Activated naive CD8-positive, alpha-beta T cell treated with anti-CD3 and anti-CD28 coated beads, Interleukin-2, amount 10 ng/mL, durations not matched to agents 7 days and 5 days (primary cell): ENCODE results near the gene IWS1. TPM values are rescaled to one million over a fixed set of nuclear protein-coding genes. Genes with fewer than 3 reads are reported as not detected.
"Not testable (repeated sequence)": the region's sequence is repeated elsewhere in the genome, so short reads cannot be mapped to it uniquely, and the experiment has no call there.

Source experiments
- ATAC-seq: fragments of 150-1000 bp; cut with Tn5 transposase; one replicate; pipeline ENCODE4 v1.10.0; 2021; ENCODE audit warnings: low read depth, moderate library complexity
- POLR2A ChIA-PET: fragments of 350-600 bp; sonication (Branson Sonifier 250); formaldehyde crosslinking; loops from one replicate; lab custom pipeline; 2021; ENCODE audit warnings: antibody characterized with exemption; lab: Charles Lee
- DNase-seq: peaks from one replicate; pipeline ENCODE4 v3.0.0; 2021
- H3K27ac Mint-ChIP-seq: one replicate; pipeline ENCODE4 v1.8.0; 2022; ENCODE audit warnings: mild to moderate bottlenecking, mixed read lengths
- H3K27me3 Mint-ChIP-seq: one replicate; pipeline ENCODE4 v1.8.0; 2022; ENCODE audit warnings: mild to moderate bottlenecking, moderate library complexity, mixed read lengths
- H3K36me3 Mint-ChIP-seq: one replicate; pipeline ENCODE4 v1.8.0; 2021; ENCODE audit warnings: mild to moderate bottlenecking, mixed read lengths
- H3K4me1 Mint-ChIP-seq: one replicate; pipeline ENCODE4 v1.8.0; 2021; ENCODE audit warnings: mixed read lengths
- H3K4me3 Mint-ChIP-seq: one replicate; pipeline ENCODE4 v1.8.0; 2022; ENCODE audit warnings: mild to moderate bottlenecking, moderate library complexity, mixed read lengths
- H3K9me3 Mint-ChIP-seq: one replicate; pipeline ENCODE4 v1.8.0; 2021; ENCODE audit warnings: mixed read lengths
- total RNA-seq, 2 experiments: library from RNA; stranded (reverse); gene quantifications; one replicate each; pipeline ENCODE4 v1.2.3, GENCODE V29; 2021

Gene IWS1
- total RNA-seq, 2 experiments from 2014 or later, result 53.1 to 59.6 TPM

DNA sequence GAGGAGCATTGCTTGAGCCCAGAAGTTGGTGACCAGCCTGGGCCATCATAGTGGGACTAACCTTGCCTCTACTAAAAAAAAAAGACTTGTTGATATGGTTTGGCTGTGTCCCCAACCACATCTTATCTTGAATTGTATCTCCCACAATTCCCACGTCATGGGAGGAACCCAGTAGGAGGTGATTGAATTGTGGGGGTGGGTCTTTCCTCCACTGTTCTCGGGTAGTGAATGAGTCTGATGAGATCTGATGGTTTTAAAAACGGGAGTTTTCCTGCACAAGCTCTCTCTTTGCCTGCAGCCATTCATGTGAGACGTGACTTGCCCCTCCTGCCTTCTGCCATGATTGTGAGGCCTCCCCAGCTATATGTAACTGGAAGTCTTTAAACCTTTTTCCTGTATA, 61.0 kb downstream of the IWS1 start:
- POLR2A ChIA-PET, result no interaction called here
- Mint-ChIP-seq H3K4me3 (no peak overlapping the region), H3K36me3 (peaks cover 12% of the 10 kb centered on the region), H3K9me3 (no peaks in the 10 kb centered on the region), H3K27ac (no peak overlapping the region), H3K27me3 (no peaks in the 10 kb centered on the region), H3K4me1 (peaks cover 7% of the 10 kb centered on the region)
- DNase-seq, result no peak
- ATAC-seq, result no peak

DNA sequence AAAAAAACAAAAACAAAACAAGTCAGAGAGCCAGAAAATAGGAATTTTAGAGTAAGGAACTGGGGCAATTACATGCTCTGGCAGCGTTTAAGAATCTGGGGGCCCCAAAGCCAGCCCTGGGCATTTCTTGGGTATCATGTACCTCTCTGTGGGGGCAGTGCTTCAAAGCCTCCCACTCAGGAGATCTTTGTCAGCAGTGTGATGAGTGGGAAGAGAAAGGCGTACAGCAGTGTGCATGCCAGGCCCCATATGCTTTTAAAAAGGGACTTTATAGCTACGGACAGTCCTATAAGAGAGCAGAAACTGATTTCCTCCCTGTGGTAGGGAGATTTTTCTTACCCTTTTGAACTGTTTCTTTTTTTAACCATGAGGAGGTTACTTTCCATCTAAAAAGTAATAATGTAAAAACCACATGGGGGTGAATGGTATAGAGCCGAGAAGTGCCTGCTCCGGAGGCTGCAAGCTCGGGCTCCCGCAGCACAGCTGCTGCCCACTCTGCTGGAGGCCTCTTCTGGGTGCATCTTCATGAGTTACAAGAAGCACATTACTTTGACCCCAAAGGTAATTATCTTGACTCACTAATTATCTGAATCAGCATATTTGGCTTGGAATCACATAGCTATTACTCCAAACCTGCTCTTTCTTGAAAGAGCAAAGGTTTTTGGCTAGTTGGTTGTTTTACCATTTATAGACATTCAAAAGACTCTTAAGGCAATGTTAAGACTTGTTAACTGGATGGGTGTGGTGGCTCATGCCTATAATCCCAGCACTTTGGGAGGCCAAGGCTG, 61.6 kb downstream of the IWS1 start:
- H3K36me3 Mint-ChIP-seq, result peaks cover 12% of the 10 kb centered on the region
- ATAC-seq, result no peak
- no peak for DNase-seq
- POLR2A ChIA-PET, result no interaction called here
- H3K27me3 Mint-ChIP-seq, result no peaks in the 10 kb centered on the region
- H3K4me3 Mint-ChIP-seq, result no peak overlapping the region
- H3K27ac Mint-ChIP-seq, result no peak overlapping the region
- no peaks in the 10 kb centered on the region for H3K9me3 Mint-ChIP-seq
- peaks cover 7% of the 10 kb centered on the region for H3K4me1 Mint-ChIP-seq

DNA sequence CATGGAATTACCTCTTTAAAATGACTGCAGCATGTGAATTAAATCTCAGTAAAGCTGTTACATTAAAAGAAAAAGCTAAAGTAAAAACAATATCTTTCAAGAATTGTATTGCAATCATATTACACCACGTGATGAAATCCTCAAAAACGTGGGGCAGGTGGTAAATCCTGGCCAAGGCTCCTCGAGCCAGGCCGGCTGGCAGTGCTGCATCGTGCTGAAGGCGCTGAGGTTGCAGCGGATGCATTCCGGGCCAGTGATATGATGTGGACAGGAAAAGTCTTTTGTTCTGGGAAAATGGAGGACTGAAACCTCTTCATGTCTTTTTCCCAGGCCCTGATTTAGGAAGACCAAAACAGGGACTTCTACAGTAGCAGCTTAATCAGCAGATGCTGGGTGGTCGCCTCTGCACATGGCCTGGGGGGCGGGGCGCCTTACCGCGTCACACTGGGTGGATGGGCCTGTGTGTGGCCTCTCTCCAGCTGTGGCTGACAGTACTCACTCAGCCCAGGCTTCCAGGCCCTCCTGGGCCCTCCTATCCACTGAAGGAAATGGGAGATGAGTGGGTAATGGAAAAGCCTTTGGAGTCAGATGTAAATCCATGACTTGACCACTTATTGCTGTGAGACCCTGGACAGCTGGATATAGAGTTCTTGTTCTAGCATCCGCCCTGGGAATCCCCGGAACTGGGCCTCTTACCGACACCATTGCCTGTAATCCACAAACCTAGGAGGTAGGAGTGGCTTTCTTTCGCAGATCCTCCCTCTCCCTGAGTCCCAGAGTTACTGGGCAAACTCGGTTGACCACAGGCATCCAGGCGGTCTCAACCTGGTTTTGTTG, 62.9 kb downstream of the IWS1 start:
- no peak overlapping the region for H3K4me3 Mint-ChIP-seq
- H3K36me3 Mint-ChIP-seq, result peaks cover 15% of the 10 kb centered on the region
- ATAC-seq (no peak), DNase-seq (no peak)
- H3K9me3 Mint-ChIP-seq, result no peaks in the 10 kb centered on the region
- no peak overlapping the region for H3K27ac Mint-ChIP-seq
- no peaks in the 10 kb centered on the region for H3K27me3 Mint-ChIP-seq
- POLR2A ChIA-PET, result no interaction called here
- H3K4me1 Mint-ChIP-seq, result peaks cover 7% of the 10 kb centered on the region

- Mint-ChIP-seq H3K4me1 (peaks cover 7% of the 10 kb centered on the region), H3K27me3 (no peaks in the 10 kb centered on the region), H3K4me3 (no peak overlapping the region), H3K36me3 (peaks cover 12% of the 10 kb centered on the region), H3K9me3 (no peaks in the 10 kb centered on the region), H3K27ac (no peak overlapping the region)
- DNase-seq (no peak), ATAC-seq (no peak)
- POLR2A ChIA-PET, result no interaction called here
Observed at GRCh38 chr2:127462461-127462860, 63.8 kb downstream of the IWS1 start.

- H3K27ac Mint-ChIP-seq, result no peak overlapping the region
- no peak for DNase-seq
Observed at GRCh38 chr2:127456960-127457359, 69.3 kb downstream of the IWS1 start.

DNA sequence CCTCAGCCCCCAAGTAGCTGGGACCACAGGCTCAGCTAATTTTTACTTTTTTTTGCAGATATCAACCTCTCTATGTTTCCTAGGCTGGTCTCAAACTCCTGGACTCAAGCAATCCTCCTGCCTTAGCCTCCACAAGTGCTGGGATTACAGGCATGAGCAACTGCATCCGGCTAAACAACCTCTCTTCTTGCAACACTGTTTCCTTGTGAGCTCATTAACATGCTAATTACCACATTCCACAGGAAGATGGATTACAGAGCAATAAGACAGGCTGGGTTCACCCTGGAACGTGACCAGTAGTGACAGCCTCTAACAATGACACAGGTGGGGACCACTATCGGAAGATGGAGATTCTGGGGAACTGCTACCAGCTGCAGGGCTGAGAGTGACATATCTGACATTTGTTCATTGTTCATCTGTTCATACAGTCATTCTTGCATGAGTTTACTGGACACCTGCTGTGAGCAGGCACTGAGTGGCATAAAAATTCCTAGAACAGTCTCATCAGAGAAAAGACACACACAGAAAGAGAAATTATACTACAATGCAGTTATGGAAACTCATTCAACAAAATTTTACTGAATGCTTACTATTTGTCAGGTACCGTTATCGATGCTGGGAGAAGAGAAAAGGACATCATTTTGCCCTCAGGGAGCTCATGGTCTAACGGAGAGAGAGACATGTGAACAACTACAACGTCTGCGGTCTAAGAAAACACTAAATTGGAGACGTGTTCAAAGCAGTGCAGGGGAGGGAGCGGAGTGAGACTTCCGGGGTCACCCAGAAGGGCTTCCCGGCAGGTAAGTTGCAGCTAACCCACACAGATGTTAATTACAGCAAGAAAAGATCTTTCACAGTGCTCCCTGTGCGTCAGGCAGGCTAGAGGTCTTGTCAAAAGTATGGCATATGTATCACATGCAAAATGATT, 70.5 kb downstream of the IWS1 start:
- peaks cover 1% of the 10 kb centered on the region for H3K4me1 Mint-ChIP-seq
- peaks cover 3% of the 10 kb centered on the region for H3K36me3 Mint-ChIP-seq
- ATAC-seq, result no peak
- no peak for DNase-seq
- H3K27me3 Mint-ChIP-seq, result no peaks in the 10 kb centered on the region
- no peak overlapping the region for H3K4me3 Mint-ChIP-seq
- no peak overlapping the region for H3K27ac Mint-ChIP-seq
- POLR2A ChIA-PET, result no interaction called here
- H3K9me3 Mint-ChIP-seq, result no peaks in the 10 kb centered on the region

More at GRCh38 chr2:127456960-127457359, 69.3 kb downstream of the IWS1 start:
- no peaks in the 10 kb centered on the region for H3K9me3 Mint-ChIP-seq
- H3K4me3 Mint-ChIP-seq, result no peak overlapping the region
- H3K27me3 Mint-ChIP-seq, result no peaks in the 10 kb centered on the region
- POLR2A ChIA-PET, result no interaction called here
- no peak for ATAC-seq
- H3K4me1 Mint-ChIP-seq, result peaks cover 1% of the 10 kb centered on the region
- peaks cover 4% of the 10 kb centered on the region for H3K36me3 Mint-ChIP-seq

DNA sequence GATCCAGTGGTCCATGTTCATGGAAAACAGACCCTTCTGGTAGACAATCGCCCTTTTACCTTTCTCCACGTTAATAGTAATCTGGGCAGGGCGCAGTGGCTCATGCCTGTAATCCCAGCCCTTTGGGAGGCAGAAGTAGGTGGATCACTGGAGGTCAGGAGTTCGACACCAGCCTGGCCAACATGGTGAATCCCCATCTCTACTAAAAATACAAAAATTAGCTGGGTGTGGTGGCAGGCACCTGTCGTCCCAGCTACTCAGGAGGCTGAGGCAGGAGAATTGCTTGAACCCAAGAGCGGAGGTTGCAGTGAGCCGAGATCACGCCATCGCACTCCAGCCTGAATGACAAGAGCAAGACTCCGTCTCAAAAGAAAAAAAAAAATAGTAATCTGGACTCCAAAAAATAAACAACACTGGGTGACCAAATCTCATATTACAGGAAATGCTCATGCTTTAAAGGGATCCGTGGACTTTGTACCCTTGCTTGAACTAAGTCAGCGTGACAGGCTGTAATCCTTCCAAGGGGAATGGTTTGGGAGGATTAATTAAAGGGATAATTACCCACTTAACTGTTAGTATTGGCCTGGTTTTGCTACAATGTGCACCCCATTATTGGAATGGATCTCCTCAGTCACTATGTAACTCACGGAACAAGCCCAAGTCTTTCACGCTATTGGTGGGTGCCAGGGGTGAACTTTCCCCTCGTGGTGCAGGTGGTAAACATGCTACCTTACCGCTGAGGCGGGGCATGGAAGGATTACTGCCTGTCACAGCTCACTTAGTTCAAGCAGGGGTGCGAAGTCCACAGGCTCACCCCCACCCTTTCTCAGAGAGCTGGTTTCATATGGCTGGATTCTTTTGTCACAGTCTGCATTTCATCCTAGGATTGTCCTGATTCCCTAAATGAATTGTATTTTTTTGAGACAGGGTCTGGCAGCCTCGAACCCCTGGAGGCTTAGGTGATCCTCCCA, 71.4 kb downstream of the IWS1 start:
- POLR2A ChIA-PET, result no interaction called here
- Mint-ChIP-seq H3K36me3 (peaks cover 3% of the 10 kb centered on the region), H3K27ac (no peak overlapping the region), H3K4me3 (no peak overlapping the region), H3K27me3 (no peaks in the 10 kb centered on the region), H3K9me3 (no peaks in the 10 kb centered on the region), H3K4me1 (peaks cover 1% of the 10 kb centered on the region)
- DNase-seq, result no peak
- no peak for ATAC-seq

DNA sequence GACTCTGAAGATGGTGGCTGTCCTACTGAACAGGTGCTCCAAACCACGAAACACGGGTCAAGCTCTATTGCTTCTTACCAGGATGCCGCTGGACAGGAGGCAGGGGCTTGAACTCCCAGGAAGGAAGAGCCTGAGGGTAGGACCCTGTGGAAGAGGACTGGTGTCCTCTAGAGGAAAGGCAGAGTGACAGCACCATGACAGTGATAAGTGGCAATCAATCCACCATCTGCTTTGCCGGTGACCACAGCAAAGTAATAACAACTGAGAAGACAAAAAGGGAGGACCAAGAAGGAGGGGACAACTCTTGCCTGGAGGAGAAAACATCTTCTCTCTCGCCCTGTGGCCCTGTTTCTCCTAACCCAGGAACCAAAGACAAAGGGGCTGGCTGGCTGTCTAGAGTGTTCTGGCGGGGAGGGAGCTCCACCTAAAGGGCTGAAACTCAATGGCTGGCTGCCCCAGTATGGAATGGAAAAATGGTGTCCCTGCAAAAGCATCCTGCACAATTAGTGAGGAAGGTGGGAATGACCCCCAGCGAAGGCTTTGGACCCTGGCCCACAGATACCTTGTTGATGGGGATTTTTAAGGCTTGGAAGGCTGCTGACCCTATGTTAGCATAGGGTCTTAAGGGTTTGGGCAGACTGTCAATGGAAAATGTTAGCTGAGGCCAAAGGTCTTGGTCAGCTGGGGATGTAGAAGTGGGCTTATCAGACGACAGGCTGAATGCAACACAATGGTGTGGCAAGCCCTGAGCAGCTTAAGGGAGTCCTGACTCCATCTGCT, 72.7 kb downstream of the IWS1 start:
- peaks cover 1% of the 10 kb centered on the region for H3K4me1 Mint-ChIP-seq
- DNase-seq, result no peak
- no peaks in the 10 kb centered on the region for H3K9me3 Mint-ChIP-seq
- H3K27ac Mint-ChIP-seq, result no peak overlapping the region
- no peaks in the 10 kb centered on the region for H3K27me3 Mint-ChIP-seq
- H3K36me3 Mint-ChIP-seq, result peaks cover 4% of the 10 kb centered on the region
- no peak overlapping the region for H3K4me3 Mint-ChIP-seq
- ATAC-seq, result no peak
- POLR2A ChIA-PET, result no interaction called here

GRCh38 chr2:127453013-127453391, 73.3 kb downstream of the IWS1 start:
- Mint-ChIP-seq H3K27ac (no peak overlapping the region), H3K4me3 (no peak overlapping the region), H3K4me1 (peaks cover 1% of the 10 kb centered on the region), H3K36me3 (peaks cover 4% of the 10 kb centered on the region), H3K9me3 (no peaks in the 10 kb centered on the region), H3K27me3 (no peaks in the 10 kb centered on the region)
- POLR2A ChIA-PET, result no interaction called here
- DNase-seq (no peak), ATAC-seq (no peak)

- H3K27me3 Mint-ChIP-seq, DNase-seq, H3K36me3 Mint-ChIP-seq: not testable (repeated sequence)
Observed at GRCh38 chr2:127452423-127452822, 73.9 kb downstream of the IWS1 start.

DNA sequence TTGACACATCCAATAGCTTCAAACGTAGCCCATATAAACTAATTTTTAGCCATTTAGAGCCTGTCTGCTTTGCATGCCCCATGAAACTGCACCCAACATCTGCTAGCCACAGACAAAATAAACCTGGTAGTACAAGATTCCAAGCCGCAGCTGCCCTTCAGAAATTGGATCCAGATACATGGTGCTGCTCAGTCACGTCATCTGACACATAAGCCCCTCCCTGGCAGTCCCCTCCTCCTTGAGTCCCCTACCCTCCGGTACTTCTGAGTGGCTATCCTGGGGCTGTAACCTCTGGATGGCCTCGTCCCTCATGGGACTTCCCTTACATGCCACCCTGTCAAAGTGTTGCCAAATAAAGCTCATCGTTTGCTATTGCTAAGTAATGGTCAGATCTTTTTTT, 74.3 kb downstream of the IWS1 start:
- DNase-seq, result no peak

More at GRCh38 chr2:127452423-127452822, 73.9 kb downstream of the IWS1 start:
- H3K9me3 Mint-ChIP-seq, ATAC-seq, H3K4me3 Mint-ChIP-seq, POLR2A ChIA-PET, H3K27ac Mint-ChIP-seq, H3K4me1 Mint-ChIP-seq: not testable (repeated sequence)

DNA sequence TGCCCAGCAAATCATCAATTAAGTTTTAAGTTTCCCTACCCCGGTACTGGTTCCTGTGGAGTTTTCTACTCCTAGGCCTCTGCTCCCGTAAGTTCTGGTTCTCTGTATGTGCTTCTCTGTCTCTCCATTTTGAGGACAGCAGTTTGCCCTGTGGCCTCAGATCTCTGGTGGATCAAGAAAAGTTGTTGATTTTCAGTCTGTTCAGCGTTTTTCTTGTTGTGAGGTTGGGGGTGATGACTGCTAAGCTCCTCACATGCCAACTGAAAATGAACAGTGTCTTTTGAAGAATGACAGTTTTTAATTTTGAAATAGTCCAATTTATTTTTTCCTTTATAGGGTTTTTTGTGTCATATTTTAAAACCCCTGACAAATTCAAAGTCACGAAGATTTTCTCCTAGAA, 76.4 kb downstream of the IWS1 start:
- POLR2A ChIA-PET, result no interaction called here

More for the DNA sequence above, 74.3 kb downstream of the IWS1 start:
- Mint-ChIP-seq H3K27ac (no peak overlapping the region), H3K27me3 (peaks cover 3% of the 10 kb centered on the region), H3K4me3 (no peak overlapping the region), H3K36me3 (peaks cover 4% of the 10 kb centered on the region), H3K4me1 (peaks cover 1% of the 10 kb centered on the region), H3K9me3 (no peaks in the 10 kb centered on the region)
- no peak for ATAC-seq
- POLR2A ChIA-PET, result interaction anchor here (0.6 kb wide), 1 partner anchor 136 kb away, joined by 3 read pairs; no protein-coding TSS in a partner anchor

More for the DNA sequence above, 76.4 kb downstream of the IWS1 start:
- Mint-ChIP-seq H3K27ac (no peak overlapping the region), H3K4me3 (no peak overlapping the region), H3K36me3 (peaks cover 8% of the 10 kb centered on the region), H3K9me3 (peaks cover 4% of the 10 kb centered on the region), H3K4me1 (peaks cover 1% of the 10 kb centered on the region), H3K27me3 (peaks cover 7% of the 10 kb centered on the region)
- no peak for DNase-seq
- no peak for ATAC-seq
